OCI-LY7 (cell line): ENCODE data around the gene MAMDC2. TPM values are rescaled to one million over a fixed set of nuclear protein-coding genes. Genes with fewer than 3 reads are reported as not detected.

Source experiments
- BruUV-seq: library from RNA; stranded (reverse); fragments of 400-500 nt; replicated peaks from 2 replicates; lab custom pipeline; 2021; lab: Mats Ljungman, UMichigan
- CTCF ChIA-PET: fragments of 300-600 bp; sonication (Branson Sonifier 250); formaldehyde crosslinking; loops from one replicate; lab custom pipeline; 2022; ENCODE audit warnings: antibody characterized with exemption; ENCODE audit not compliant: unreplicated experiment; lab: Charles Lee
- POLR2A ChIA-PET: fragments of 300-600 bp; sonication (Branson Sonifier 250); formaldehyde crosslinking; loops from one replicate; lab custom pipeline; 2022; ENCODE audit warnings: antibody characterized with exemption; lab: Charles Lee
- DNase-seq: peaks from one replicate; pipeline ENCODE4 v3.0.0-alpha.2; 2015; ENCODE audit warnings: low spot score
- H2AFZ ChIP-seq: fragments of 200-600 bp; sonication (generic), shearing (Covaris generic); 2 replicates; pipeline ENCODE4 v1.6.1; 2014; ENCODE audit warnings: mild to moderate bottlenecking, antibody characterized with exemption, low read length, moderate library complexity
- H3K27ac ChIP-seq: fragments of 200-600 bp; sonication (generic); 2 replicates; pipeline ENCODE4 v1.5.1; 2014; ENCODE audit warnings: mixed run types, low read depth, mild to moderate bottlenecking, moderate library complexity, low read length, inconsistent platforms; ENCODE audit not compliant: poor library complexity, severe bottlenecking
- H3K36me3 ChIP-seq: fragments of 200-600 bp; sonication (generic); 2 replicates; pipeline ENCODE4 v1.6.1; 2014; ENCODE audit warnings: mild to moderate bottlenecking, antibody characterized with exemption, low read length, moderate library complexity, mixed read lengths; ENCODE audit not compliant: insufficient read depth
- H3K4me1 ChIP-seq: fragments of 200-600 bp; sonication (generic); 2 replicates; pipeline ENCODE4 v1.5.1; 2014; ENCODE audit warnings: mild to moderate bottlenecking, low read length; ENCODE audit not compliant: insufficient read depth, poor library complexity, severe bottlenecking
- H3K4me2 ChIP-seq: fragments of 200-600 bp; sonication (generic); 2 replicates; pipeline ENCODE4 v1.6.1; 2014; ENCODE audit warnings: mild to moderate bottlenecking, low read length
- H3K4me3 ChIP-seq: fragments of 200-600 bp; sonication (generic); 2 replicates; pipeline ENCODE4 v1.5.1; 2014; ENCODE audit warnings: mild to moderate bottlenecking, low read depth, low read length; ENCODE audit not compliant: poor library complexity, severe bottlenecking
- H3K79me2 ChIP-seq: fragments of 200-600 bp; sonication (generic); 2 replicates; pipeline ENCODE4 v1.6.1; 2016; ENCODE audit warnings: low read depth, mild to moderate bottlenecking, low read length, moderate library complexity, mixed read lengths; ENCODE audit not compliant: insufficient read depth
- H3K9me2 ChIP-seq: fragments of 200-600 bp; sonication (generic); 2 replicates; pipeline ENCODE4 v1.6.1; 2016; ENCODE audit warnings: mild to moderate bottlenecking, low read length, mixed read lengths; ENCODE audit not compliant: insufficient read depth
- H3K9me3 ChIP-seq: fragments of 200-600 bp; sonication (generic); 2 replicates; pipeline ENCODE4 v1.6.1; 2014; ENCODE audit warnings: mild to moderate bottlenecking, mixed run types, low read length, mixed read lengths
- H4K20me1 ChIP-seq: fragments of 200-600 bp; sonication (generic); 2 replicates; pipeline ENCODE4 v1.6.1; 2014; ENCODE audit warnings: mild to moderate bottlenecking, antibody characterized with exemption, low read length, moderate library complexity, mixed read lengths; ENCODE audit not compliant: insufficient read depth
- CTCF ChIP-seq: fragments of 200-600 bp; sonication (generic); conservative IDR thresholded peaks from 2 replicates; pipeline ENCODE4 v1.5.1; 2014; ENCODE audit warnings: mild to moderate bottlenecking, antibody characterized with exemption, low read length, moderate library complexity, mixed read lengths
- EZH2phosphoT487 ChIP-seq: fragments of 200-600 bp; sonication (generic); IDR thresholded peaks from 2 replicates; pipeline ENCODE4 v1.6.1; 2018; ENCODE audit warnings: low read depth, borderline replicate concordance, mild to moderate bottlenecking, mixed run types, antibody characterized with exemption, low read length, moderate library complexity, mixed read lengths
- intact Hi-C: fragments of 100-400 bp; cut with micrococcal nuclease; formaldehyde crosslinking; loops from one replicate; pipeline ENCODE4 v1.10.0; 2022; ENCODE audit not compliant: unreplicated experiment
- total RNA-seq, 2 experiments: library from RNA; depleted of rRNA in 1 of 2; stranded (reverse); fragments of >200 nt in 1 of 2; shearing (Covaris generic) in 1 of 2; gene quantifications; 2 replicates each; pipeline ENCODE4 v1.2.3, GENCODE V29; 2014 to 2022

Gene MAMDC2
- total RNA-seq, 2 experiments from 2014 or later: not detected

DNA sequence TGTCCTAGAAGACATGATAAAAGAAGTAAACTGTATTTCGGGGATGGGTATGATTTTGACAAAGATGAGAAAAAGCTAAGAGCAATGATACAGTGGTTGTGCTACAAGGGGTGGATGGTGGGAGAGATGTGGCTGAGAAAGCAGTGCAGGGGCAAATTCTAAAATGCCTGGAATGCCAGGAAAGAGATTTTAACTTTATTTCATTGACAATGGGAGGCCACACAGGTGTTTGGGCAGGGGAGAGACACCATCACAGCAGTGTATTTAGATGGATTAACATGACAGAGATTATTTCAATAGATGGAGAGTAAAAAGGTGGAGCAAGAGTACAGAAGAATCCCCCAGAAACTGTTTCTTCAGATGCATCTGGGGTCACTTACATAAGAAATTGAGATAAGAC lies 71.2 kb downstream of the MAMDC2 start:
- POLR2A ChIA-PET: no interaction called here
- no peak for DNase-seq
- Histone ChIP-seq H3K9me2 (no peaks in the 10 kb centered on the region), H3K4me3 (no peak overlapping the region), H3K36me3 (no peaks in the 10 kb centered on the region), H3K79me2 (no peaks in the 10 kb centered on the region), H3K4me2 (no peak overlapping the region), H3K4me1 (no peaks in the 10 kb centered on the region), H3K27ac (no peak overlapping the region), H2AFZ (no peak overlapping the region), H4K20me1 (no peaks in the 10 kb centered on the region), H3K9me3 (no peaks in the 10 kb centered on the region)
- intact Hi-C loops: loop anchor here (5.0 kb wide), 1 partner anchor 487 kb away; no protein-coding TSS in a partner anchor
- no TSS peak for BruUV-seq
- no peak for TF ChIP-seq CTCF
- TF ChIP-seq EZH2phosphoT487: no peak
- CTCF ChIA-PET: no interaction called here

GRCh38 chr9:70117835-70118319 lies 74.2 kb downstream of the MAMDC2 start:
- CTCF ChIA-PET: no interaction called here
- no peak for TF ChIP-seq EZH2phosphoT487

GRCh38 chr9:70119786-70120185 lies 76.1 kb downstream of the MAMDC2 start:
- H3K4me3 ChIP-seq: no peak overlapping the region
- H3K9me2 ChIP-seq: no peaks in the 10 kb centered on the region
- H4K20me1 ChIP-seq: no peaks in the 10 kb centered on the region
- TF ChIP-seq EZH2phosphoT487 (no peak), CTCF (no peak)
- BruUV-seq: no TSS peak
- ChIA-PET POLR2A (no interaction called here), CTCF (interaction anchor here (1.1 kb wide), 1 partner anchor 9 kb away, joined by 3 read pairs; no protein-coding TSS in a partner anchor)
- H3K4me1 ChIP-seq: no peaks in the 10 kb centered on the region
- DNase-seq: no peak
- no peaks in the 10 kb centered on the region for H3K36me3 ChIP-seq
- H3K79me2 ChIP-seq: no peaks in the 10 kb centered on the region
- intact Hi-C loops: no loop called here
- H3K9me3 ChIP-seq: no peaks in the 10 kb centered on the region
- no peak overlapping the region for H3K27ac ChIP-seq
- no peak overlapping the region for H2AFZ ChIP-seq
- no peak overlapping the region for H3K4me2 ChIP-seq

More at GRCh38 chr9:70117835-70118319, 74.2 kb downstream of the MAMDC2 start:
- no peak overlapping the region for H3K4me2 ChIP-seq
- no peaks in the 10 kb centered on the region for H3K9me2 ChIP-seq
- no peak overlapping the region for H3K27ac ChIP-seq
- POLR2A ChIA-PET: no interaction called here
- no peaks in the 10 kb centered on the region for H3K9me3 ChIP-seq
- no peaks in the 10 kb centered on the region for H3K79me2 ChIP-seq
- H2AFZ ChIP-seq: no peak overlapping the region
- no peaks in the 10 kb centered on the region for H4K20me1 ChIP-seq
- intact Hi-C loops: no loop called here
- H3K36me3 ChIP-seq: no peaks in the 10 kb centered on the region
- H3K4me3 ChIP-seq: no peak overlapping the region
- no peaks in the 10 kb centered on the region for H3K4me1 ChIP-seq
- DNase-seq: no peak
- BruUV-seq: no TSS peak
